MV-4-11 (cell line): ENCODE results near the gene FOXE3.
"Not testable (repeated sequence)": the region's sequence is repeated elsewhere in the genome, so short reads cannot be mapped to it uniquely, and the experiment has no call there.

Experiments
- DNase-seq: peaks from one replicate; lab custom pipeline; 2025; lab: John Stamatoyannopoulos, UW

The FOXE3 gene

GRCh38 chr1:47449822-47450552, 33.9 kb downstream of the FOXE3 start:
- DNase-seq = no peak

- no peak for DNase-seq
These were observed 34.5 kb downstream of the FOXE3 start for GRCh38 chr1:47450606-47451005.

GRCh38 chr1:47452426-47452825, 36.3 kb downstream of the FOXE3 start:
- DNase-seq = no peak

GRCh38 chr1:47453910-47454309, 37.8 kb downstream of the FOXE3 start:
- DNase-seq = not testable (repeated sequence)

- no peak for DNase-seq
These were observed 40.2 kb downstream of the FOXE3 start for GRCh38 chr1:47456250-47456649.

GRCh38 chr1:47457547-47457946, 41.5 kb downstream of the FOXE3 start:
- not testable (repeated sequence) for DNase-seq

- DNase-seq = no peak
These were observed 43.2 kb downstream of the FOXE3 start for GRCh38 chr1:47459253-47459788.

- DNase-seq = no peak
These were observed 44.0 kb downstream of the FOXE3 start for GRCh38 chr1:47460040-47460439.

GRCh38 chr1:47460456-47460855, 44.4 kb downstream of the FOXE3 start:
- DNase-seq = no peak

GRCh38 chr1:47465605-47466004, 49.5 kb downstream of the FOXE3 start:
- DNase-seq = no peak
